ENCODE data around the gene MIER1.
A peak's percentile ranks its signal among the peaks of the same experiment; 100 is the strongest.

MIER1 gene

GRCh38 chr1:66999640-67000400, 75.0 kb downstream of the MIER1 start:
- no peak for DNase-seq (ENCODE audit: low read depth)

- no peak for DNase-seq (ENCODE audit: low read depth)
Measured at GRCh38 chr1:67001682-67002425, 77.1 kb downstream of the MIER1 start.

DNA sequence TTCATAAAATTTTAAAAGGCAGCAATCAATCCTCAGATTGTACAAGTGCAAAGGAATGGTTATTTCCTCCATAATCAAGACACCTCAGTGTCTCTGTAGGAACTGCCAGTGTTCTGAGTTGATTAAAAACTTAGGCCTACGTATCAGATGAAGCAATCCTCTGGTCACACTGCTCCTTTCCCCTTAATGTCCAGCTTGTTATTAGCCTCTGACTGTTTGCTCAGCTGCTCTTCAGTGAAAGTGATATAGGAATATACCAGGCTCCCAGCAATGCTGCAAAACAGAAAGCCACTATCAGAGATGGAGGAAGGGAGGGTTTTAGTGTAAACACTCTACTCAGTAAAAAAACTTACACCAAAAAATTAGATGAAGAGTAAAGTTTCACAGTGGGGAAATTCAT, 79.4 kb downstream of the MIER1 start:
- DNase-seq (ENCODE audit: low read depth) = no peak

- no peak for DNase-seq (ENCODE audit: low read depth)
Measured at GRCh38 chr1:67005068-67005467, 80.3 kb downstream of the MIER1 start.

- no peak for DNase-seq (ENCODE audit: low read depth)
Measured at GRCh38 chr1:67009792-67010191, 85.0 kb downstream of the MIER1 start.

- DNase-seq (ENCODE audit: low read depth) = no peak
Measured at GRCh38 chr1:67013573-67013972, 88.8 kb downstream of the MIER1 start.

GRCh38 chr1:67018574-67018973, 93.8 kb downstream of the MIER1 start:
- DNase-seq (ENCODE audit: low read depth) = no peak

- no peak for DNase-seq (ENCODE audit: low read depth)
Measured at GRCh38 chr1:67019121-67019520, 94.3 kb downstream of the MIER1 start.

GRCh38 chr1:67019600-67020136, 94.9 kb downstream of the MIER1 start:
- no peak for DNase-seq (ENCODE audit: low read depth)

GRCh38 chr1:67020304-67020703, 95.5 kb downstream of the MIER1 start:
- no peak for DNase-seq (ENCODE audit: low read depth)

- DNase-seq (ENCODE audit: low read depth) = no peak
Measured at GRCh38 chr1:67020765-67021164, 96.0 kb downstream of the MIER1 start.

DNA sequence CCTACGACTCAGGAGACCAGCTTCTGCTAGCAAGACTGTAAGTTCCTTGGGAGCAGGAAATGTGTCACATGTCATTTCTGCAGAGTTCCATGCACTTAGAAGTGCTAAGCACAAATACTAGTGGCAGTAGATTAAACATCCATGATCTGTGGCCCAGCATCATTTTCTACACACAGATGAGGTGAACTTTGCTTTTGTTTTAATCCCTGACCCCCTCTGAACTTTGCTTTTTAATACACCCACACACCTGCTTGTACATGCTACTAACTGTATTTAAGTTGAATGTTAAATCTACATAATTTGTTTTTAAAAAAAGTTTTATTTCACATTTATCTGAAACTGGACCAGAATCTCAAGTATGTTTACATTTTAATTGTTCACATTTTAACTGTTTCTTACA, 104.7 kb downstream of the MIER1 start:
- DNase-seq (ENCODE audit: low read depth) = no peak

DNA sequence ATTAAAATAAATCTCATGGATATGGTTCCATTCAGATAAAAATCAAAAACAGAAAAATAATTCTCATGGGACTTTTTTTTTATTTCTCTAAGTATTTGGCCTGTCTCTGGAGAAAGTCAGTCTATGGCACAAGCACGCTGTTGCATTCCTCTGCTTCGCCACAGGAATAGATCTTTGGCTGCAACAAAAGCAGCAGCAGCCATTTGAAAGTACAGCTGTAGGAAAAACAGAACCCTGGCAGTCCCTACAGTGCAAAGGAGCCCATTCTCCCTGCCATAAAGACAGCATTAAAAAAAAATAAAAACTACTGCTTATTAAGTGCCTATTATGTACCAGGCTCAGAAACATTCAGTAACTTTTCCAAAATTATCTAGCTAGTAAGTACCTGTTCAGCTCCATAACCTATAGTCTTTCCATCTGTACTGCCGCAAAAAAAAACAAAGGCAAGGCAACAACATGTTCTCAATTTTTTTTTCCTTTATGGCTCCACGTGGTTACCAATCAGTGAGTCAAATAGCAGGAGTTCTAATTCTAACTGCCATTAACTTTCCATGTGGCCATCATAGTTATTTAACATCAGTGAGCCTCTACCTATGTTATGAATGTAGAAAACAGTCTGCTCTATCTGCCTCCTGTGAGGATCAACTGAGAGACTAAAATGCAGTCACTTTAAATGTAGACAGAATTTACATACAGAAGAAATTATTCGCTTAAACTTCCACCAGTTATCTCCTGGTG, 106.5 kb downstream of the MIER1 start:
- DNase-seq (ENCODE audit: low read depth) = peak; percentile 62

DNA sequence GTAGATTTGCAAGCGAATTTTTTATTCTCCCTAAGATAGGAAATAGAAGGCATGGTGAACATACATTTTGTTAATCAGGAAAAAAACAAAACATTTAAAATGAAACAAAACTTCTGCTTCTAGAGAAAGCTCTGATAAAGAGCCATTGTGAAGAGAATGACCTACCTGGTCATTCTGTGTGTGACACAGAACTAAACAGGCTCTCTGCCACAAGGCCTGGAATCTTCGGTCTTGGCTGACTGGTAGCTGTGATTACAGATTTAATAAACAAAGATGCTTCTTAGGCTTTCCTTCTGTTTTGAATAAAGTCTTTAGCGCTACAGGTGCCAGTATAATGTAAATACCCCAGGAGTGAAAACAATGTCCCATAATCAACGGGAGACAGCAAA, 107.1 kb downstream of the MIER1 start:
- DNase-seq (ENCODE audit: low read depth) = no peak

Data from fibroblast of gingiva (primary cell).